Renal cortex interstitium (tissue), 15 donors: ENCODE measurements around the gene HLA-G. TPM values are rescaled to one million over a fixed set of nuclear protein-coding genes. Genes with fewer than 3 reads are reported as not detected.
"Not testable (repeated sequence)": the region's sequence is repeated elsewhere in the genome, so short reads cannot be mapped to it uniquely, and the experiment has no call there.

ENCODE experiments used
- DNase-seq, 11 donors: peaks; one replicate each; pipeline ENCODE4 v3.0.0-alpha.2; 2013; ENCODE audit warnings: low read depth in 9 of 11, low spot score in 4 of 11; ENCODE audit errors: extremely low read depth in 1 of 11
- long read RNA-seq, 16 experiments: transcript quantifications; one replicate each; lab custom pipeline, GENCODE V29; 2026
- polyA plus RNA-seq, 3 donors: library from polyadenylated mRNA; unstranded; fragments of 120-200 nt; gene quantifications; one replicate each; pipeline ENCODE4 v1.2.1, GENCODE V29; 2013; ENCODE audit not compliant: insufficient read length in 3 of 3

HLA-G gene
- 1 to 10 TPM; 4.5 to 7.4 (median 5.4) TPM for polyA plus RNA-seq
- long read RNA-seq, donor 1, result 0 reads
- long read RNA-seq, donor 2, result 0 reads
- long read RNA-seq, donor 3, result 0 reads
- long read RNA-seq, donor 4, result 0 reads
- long read RNA-seq, donor 5, result 0 reads
- long read RNA-seq, donor 6, result 0 reads
- long read RNA-seq, donor 7, result 0 reads
- long read RNA-seq, donor 8, result 0 reads
- long read RNA-seq, donor 9, result 0 reads
- long read RNA-seq, donor 10, result 0 reads
- long read RNA-seq, donor 11, result 0 reads
- long read RNA-seq, donor 12, result 0 reads
- long read RNA-seq, donor 13, result 0 reads
- long read RNA-seq, donor 14, result 0 reads
- long read RNA-seq, donor 15, result 0 reads
- long read RNA-seq, donor 16, result 0 reads

DNA sequence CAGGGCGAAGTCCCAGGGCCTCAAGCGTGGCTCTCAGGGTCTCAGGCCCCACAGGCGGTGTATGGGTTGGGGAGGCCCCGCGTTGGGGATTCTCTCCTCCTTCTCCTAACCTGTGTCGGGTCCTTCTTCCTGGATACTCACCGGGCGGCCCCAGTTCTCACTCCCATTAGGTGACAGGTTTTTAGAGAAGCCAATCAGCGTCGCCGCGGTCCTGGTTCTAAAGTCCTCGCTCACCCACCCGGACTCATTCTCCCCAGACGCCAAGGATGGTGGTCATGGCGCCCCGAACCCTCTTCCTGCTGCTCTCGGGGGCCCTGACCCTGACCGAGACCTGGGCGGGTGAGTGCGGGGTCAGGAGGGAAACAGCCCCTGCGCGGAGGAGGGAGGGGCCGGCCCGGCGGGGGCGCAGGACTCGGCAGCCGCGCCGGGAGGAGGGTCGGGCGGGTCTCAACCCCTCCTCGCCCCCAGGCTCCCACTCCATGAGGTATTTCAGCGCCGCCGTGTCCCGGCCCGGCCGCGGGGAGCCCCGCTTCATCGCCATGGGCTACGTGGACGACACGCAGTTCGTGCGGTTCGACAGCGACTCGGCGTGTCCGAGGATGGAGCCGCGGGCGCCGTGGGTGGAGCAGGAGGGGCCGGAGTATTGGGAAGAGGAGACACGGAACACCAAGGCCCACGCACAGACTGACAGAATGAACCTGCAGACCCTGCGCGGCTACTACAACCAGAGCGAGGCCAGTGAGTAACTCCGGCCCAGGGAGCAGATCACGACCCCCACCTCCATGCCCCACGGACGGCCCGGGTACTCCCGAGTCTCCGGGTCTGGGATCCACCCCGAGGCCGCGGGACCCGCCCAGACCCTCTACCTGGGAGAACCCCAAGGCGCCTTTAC, at the start of gene HLA-G:
HLA-G (plus strand) TSS at position 247 of the 892 bp plus-strand sequence; CDS start at position 267, 20 bp downstream.
- DNase-seq, result no peak

DNA sequence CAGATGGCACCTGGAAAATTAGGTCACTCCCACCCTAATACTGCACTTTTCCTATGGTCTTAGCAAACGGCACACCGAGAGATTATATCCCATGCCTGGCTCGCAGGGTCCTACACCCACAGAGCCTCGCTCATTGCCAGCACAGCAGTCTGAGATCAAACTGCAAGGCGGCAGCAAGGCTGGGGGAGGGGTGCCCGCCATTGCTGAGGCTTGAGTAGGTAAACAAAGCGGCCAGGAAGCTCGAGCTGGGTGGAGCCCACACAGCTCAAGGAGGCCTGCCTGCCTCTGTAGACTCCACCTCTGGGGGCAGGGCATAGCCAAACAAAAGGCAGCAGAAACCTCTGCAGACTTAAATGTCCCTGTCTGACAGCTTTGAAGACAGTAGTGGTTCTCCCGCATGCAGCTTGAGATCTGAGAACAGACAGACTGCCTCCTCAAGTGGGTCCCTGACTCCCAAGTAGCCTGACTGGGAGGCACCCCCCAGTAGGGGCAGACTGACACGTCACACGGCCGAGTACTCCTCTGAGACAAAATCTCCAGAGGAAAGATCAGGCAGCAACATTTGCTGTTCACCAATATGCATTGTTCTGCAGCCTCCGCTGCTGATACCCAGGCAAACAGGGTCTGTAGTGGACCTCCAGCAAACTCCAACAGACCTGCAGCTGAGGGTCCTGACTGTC, 47.5 kb upstream of the HLA-G start:
- not testable (repeated sequence) for DNase-seq

DNA sequence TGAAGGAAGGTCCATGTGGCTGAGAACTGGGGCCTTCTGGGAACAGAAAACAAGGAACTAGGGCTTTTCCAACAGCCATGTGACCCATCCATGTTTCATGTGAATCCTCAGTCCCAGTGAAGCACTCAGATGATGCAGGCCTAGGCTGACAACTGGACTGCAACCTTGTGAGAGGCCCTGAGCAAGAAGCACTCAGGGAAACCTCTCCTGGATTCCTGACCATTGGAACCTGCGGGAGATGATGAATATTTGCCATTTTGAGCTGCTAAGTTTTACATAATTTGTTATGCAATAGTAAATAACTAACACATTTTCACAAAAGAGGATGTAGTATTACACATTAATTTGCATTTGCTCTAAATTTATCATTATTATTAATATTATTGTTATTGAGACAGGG, 38.4 kb upstream of the HLA-G start:
- DNase-seq, result no peak

DNA sequence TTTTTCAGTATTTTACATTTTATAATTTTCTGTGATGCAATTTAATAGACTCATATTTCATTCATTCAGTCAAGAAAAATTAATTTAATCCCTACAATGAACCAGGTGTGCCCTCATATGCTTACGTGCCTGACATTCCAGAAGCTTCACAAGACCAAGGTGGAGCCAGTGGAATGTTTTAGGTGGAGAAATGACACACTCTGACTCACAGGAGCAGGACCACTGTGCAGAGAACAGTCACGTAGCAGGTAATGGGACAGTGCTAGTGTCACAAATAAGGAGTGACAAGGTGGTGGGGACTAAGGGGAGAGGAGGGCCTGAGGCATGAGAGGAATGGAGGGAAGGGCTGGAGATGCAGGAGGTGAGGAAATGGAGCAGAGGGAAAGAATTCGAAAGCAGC, 37.0 kb upstream of the HLA-G start:
- DNase-seq, result no peak

DNA sequence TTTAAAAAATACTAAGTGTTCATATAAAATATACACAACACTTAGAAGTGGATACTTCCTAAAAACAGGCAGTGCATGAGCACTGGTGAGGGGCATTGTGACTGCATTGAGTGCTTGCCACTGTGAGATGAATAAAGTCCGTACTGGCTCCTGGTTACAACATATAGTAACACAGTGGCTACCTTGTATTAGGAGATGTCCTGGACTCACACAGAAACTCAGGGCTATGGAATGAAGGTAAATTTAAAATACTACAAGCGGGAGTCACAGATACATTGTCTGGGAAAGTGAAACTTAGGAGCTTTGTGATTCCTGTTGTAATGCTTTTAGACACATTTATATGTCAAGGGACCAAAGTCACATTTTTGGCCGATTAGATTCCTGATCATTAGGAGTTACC, 36.5 kb upstream of the HLA-G start:
- no peak for DNase-seq

DNA sequence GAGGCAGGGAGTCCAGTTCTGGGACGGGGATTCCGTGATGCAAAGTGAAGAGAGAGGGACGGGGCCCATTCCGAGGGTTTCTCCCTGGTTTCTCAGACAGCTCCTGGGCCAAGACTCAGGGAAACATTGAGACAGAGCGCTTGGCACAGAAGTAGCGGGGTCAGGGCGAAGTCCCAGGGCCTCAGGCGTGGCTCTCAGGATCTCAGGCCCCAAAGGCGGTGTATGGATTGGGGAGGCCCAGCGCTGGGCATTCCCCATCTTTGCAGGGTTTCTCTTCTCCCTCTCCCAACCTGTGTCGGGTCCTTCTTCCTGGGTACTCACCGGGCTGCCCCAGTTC, 35.9 kb upstream of the HLA-G start:
- no peak for DNase-seq

DNA sequence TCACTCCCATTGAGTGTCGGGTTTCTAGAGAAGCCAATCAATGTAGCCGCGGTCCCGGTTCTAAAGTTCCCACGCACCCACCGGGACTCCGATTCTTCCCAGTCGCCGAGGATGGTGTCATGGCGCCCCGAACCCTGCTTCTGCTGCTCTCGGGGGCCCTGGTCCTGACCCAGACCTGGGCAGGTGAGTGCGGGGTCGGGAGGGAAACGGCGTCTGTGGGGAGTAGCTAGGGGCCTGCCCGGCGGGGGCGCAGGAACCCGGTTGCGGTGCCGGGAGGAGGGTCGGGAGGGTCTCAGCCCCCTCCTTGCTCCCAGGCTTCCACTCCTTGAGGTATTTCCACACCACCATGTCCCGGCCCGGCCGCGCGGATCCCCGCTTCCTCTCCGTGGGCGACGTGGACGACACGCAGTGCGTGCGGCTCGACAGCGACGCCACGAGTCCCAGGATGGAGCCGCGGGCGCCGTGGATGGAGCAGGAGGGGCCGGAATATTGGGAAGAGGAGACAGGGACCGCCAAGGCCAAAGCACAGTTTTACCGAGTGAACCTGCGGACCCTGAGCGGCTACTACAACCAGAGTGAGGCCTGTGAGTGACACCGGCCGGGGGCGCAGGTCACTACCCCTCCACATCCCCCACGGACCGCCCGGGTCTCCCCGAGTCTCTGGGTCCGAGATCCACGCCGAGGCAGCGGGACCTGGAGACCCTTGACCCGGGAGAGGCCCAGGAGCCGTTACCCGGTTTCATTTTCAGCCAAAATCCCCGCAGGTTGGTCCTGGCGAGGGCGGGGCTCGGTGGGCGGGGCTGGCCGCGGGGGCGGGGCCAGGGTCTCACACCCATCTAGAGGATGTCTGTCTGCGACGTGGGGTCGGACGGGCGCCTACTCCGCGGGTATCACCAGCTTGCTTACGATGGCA, 35.2 kb upstream of the HLA-G start:
- DNase-seq, result no peak

DNA sequence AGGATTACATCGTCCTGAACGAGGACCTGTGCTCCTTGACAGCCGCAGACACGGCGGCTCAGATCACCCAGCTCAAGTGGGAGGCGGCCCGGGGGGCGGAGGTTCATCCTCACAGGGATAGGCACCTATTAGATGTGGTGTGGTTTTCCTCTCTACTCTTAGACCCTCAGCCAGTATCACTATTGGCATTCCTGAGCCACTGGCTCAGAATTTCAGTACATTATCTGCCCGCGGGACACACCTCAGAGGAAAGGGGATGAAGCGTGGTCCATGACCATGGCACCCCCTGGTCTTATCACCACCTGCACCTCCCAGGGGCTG, 34.6 kb upstream of the HLA-G start:
- DNase-seq, result no peak

DNA sequence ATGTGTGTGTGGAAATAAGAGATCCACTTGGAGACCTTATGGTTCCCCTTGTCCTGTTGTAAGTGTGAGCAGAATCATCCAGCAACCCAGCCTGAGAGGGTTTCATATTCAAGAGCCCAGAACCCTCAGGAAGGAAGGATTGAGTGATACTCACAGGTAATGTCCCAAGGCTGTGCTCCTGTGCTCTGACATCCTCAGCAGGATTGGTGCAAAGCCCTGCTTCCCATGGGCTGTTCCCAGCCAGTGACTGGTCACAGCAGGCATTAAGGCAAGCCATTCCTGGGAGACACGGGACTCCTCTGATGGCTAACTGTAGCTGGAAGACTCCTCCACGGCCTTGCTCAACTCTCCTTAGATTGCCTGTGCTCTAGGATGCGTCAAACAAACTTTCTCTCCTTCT, 33.8 kb upstream of the HLA-G start:
- DNase-seq, result no peak

DNA sequence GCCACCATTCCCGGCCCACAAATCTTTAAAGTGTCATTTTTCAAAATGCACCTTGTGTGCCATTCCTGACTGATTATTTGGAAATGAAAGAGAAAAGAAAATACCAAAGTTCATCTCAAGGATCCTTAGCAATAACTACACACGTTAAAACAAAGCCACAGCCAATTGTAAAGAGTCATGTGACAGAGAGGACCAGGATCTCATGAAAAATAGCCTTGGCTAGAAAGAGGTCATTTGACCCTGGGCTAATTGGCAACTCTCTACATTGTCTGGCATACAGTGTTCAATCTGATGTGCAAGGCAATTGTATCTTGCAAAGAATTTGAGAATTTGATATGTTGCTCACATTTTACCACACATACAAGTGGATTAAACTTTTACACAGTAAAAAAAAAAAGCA, 31.6 kb upstream of the HLA-G start:
- DNase-seq, result no peak

DNA sequence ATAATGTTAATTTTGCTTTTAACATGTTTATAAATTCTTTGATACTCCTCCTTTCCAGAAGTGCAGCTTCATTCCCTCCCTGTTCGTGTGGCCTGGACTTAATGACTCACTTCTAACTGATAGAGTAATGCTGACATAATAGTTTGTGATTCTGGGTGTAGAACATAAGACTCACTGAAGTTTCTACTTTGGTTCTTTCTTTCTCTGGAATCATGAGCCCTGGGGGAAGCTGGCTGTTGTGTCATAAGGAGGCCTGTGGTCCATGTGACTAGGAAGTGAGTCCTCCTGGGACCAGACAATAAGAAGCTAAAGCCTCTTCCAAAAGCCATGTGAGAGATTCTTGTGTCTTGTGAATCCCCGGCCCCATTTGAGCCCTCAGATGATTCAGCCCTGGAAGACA, 30.5 kb upstream of the HLA-G start:
- no peak for DNase-seq

DNA sequence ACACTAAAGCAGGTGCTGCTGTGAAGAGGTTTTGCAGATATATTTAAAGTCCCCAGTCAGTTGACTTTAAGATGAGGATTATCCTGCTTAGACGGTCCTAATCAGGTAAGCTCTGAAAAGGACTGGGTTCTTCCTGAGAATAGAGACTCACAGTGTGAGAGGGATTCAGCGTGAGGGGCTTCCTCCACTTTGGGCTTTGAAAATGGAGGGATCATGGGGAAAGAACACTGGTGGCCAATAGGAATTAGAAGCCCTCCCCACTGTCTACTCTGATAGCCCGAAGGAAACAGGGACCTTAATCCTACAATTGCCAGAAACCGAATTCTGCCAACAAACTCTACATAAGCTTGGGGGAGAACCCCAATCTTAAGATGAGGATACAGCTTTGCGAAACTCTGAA, 29.7 kb upstream of the HLA-G start:
- no peak for DNase-seq

DNA sequence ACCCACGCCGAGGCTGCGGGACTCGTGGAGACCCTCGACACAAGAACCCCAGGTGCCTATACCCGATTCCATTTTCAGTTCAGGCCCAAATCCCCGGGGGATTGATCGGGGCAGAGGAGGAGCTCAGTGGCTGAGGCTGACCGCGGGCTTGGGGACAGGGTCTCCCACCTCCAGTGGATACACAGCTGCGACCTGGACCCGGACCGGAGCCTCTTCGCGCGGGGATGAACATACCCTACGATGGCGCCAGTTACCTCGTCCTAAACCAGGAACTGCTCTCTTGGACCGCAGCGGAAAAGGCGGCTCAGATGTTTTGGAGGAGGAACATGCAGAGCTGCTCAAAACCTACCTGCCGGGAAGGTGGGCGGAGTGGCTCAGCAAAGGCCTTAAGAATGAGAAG, 27.4 kb upstream of the HLA-G start:
- DNase-seq, result no peak

DNA sequence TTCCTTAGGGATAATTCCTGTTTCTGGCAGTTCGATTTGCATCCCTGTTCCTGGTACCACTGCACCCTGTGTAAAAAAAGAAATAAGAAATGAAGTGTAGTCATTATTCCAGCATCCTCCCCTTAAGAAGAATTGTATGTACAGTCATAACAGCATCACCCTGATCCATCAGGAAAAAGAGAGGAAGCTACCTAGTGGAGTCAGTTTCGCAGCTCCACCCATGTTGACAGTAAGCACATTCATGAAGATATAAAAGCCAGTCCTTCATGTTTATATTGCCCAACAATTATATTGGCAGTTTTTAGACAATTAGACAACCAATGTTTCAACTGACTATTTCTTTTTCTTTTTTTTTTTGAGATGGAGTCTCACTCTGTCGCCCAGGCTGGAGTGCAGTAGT, 21.2 kb upstream of the HLA-G start:
- DNase-seq, result no peak

DNA sequence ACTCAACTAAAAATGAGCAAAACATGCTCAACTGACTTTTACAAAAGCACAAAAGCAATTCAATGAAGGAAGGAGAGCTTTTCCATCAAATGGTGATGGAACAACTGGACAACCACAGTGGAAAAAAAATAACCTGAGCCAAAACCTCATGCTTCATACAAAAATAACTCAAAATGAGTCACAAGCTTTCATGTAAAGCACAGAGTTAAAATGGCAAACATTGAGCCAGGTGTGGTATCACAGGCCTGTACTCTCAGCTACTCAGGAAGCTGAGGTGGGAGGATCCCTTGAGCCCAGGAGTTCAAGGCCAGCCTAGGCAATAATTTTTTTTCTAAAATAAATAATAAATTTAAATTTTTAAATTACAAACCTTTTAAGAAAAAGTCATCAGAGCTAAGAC, 18.4 kb upstream of the HLA-G start:
- DNase-seq, result no peak

DNA sequence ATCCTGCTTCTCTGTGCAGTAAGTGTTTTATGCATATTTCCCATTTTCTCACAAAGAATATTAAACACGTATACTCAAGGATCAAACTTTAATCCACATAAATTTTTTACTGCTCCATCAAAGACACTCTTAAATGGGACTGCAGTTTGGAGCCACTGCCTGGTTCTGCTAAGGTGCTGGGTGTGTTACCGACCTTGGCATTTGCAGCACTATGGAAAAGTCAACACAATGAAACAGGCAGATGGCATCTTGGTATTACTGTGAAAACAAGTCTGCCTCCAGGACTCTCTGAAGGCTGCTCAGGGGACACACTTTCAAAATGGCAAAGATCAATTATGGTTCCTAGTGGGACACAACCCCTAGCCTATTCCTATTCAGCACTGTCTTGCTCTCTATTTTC, 17.3 kb upstream of the HLA-G start:
- DNase-seq, result no peak

DNA sequence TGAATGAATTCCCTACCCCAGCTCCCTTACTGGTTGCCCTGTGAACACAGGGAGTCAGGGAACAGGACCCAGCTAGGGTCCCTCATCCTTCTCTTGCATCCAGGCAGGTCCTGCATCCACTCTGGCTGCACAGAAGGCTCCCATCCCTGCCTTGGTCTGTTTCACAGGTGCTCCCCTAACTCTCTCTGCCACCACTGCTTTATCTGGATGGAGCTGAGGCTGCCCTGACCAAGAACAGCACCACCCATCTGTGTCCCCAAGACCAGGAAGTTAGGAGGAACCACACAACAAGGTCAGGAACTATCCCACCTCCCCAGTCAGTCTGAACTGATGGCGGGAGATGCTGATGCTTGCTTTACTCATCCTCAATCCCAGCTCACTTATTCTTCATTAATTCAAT, 16.2 kb upstream of the HLA-G start:
- DNase-seq, result no peak

DNA sequence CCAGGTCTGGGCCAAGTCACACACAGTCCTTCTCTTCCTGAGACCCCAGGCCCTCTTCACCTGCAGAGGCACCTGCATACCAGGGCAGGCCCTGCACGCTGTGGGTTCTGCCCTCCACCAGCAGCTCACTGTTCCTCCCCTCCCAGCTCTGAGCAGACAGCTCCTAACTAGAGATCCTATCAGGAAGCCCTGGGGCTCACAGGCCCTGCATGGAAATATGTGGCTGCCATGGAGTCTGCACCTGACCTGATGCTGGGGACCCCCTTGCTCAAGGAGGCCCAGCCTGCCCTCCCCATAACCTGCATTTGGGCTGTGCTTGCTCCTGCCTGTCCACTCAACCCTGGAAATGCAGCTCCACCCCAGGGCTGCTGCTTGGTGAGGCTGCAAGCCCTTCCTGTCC, 14.6 kb upstream of the HLA-G start:
- DNase-seq, result no peak

DNA sequence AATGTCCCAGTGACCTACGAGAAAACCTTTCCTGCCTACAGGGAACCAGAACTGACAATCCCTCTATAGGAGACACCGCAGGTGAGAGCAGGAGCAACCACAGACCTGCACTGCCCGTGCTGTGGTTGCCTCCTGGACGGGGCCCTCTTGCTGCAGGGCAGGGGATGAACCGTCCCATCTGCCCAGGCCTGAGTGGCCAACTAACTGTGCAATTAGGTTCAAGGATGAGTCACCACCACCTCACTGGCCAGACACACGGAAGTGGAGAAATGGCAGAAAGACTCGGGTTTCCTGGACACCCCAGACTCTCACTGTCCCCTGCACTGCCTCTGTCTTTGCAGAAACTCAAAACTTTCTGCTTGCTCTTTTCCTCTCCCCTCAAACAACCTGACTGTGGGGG, 13.8 kb upstream of the HLA-G start:
- DNase-seq, result no peak
